ENCODE measurements around the gene FRMD6.

FRMD6 gene

GRCh38 chr14:51727526-51727925, 75.8 kb downstream of the FRMD6 start:
- no peak overlapping the region for H4K8ac ChIP-seq (ENCODE audit: low read depth, low read length)
- H2BK120ac ChIP-seq (ENCODE audit: low read depth, low read length) = no peak overlapping the region
- no peak overlapping the region for H3K4me2 ChIP-seq (ENCODE audit: low read length)
- no peaks in the 10 kb centered on the region for H3K79me2 ChIP-seq (ENCODE audit: control insufficient read depth, insufficient read depth, low read length)
- H3K27me3 ChIP-seq (ENCODE audit: insufficient read depth, low read length, poor library complexity) = no peaks in the 10 kb centered on the region
- DNase-seq = no peak
- H3K4me1 ChIP-seq (ENCODE audit: control insufficient read depth, low read depth, low read length) = no peaks in the 10 kb centered on the region
- no peak overlapping the region for H4K5ac ChIP-seq (ENCODE audit: low read length)
- H3K18ac ChIP-seq (ENCODE audit: low read length) = no peak overlapping the region
- WGBS (ENCODE audit: extremely low coverage, insufficient coverage, low lambda C conversion rate) = no CpG with 5 or more reads among the region's 5 CpGs
- no peak overlapping the region for H3K23ac ChIP-seq (ENCODE audit: low read length)
- no peak overlapping the region for H3K9ac ChIP-seq (ENCODE audit: low read length)
- no peak overlapping the region for H2BK15ac ChIP-seq (replicated peaks; ENCODE audit: low read depth)
- peaks cover 4% of the 10 kb centered on the region for H3K36me3 ChIP-seq (ENCODE audit: control insufficient read depth, insufficient read depth, low read length)
- H3K56ac ChIP-seq (ENCODE audit: low read length) = no peak overlapping the region
- H3K79me1 ChIP-seq (ENCODE audit: low read length) = no peaks in the 10 kb centered on the region
- H3K4ac ChIP-seq (ENCODE audit: low read depth, low read length) = no peak overlapping the region
- no peak overlapping the region for H2BK5ac ChIP-seq (ENCODE audit: low read length)
- H3K4me3 ChIP-seq (ENCODE audit: low read length) = no peak overlapping the region
- H2AK5ac ChIP-seq (ENCODE audit: low read length) = no peak overlapping the region
- no peak overlapping the region for H3K27ac ChIP-seq (ENCODE audit: low read depth, low read length)

- no peaks in the 10 kb centered on the region for H3K4me1 ChIP-seq (ENCODE audit: control insufficient read depth, low read depth, low read length)
- no peak overlapping the region for H4K5ac ChIP-seq (ENCODE audit: low read length)
- no peak overlapping the region for H4K8ac ChIP-seq (ENCODE audit: low read depth, low read length)
- H2BK120ac ChIP-seq (ENCODE audit: low read depth, low read length) = no peak overlapping the region
- no peaks in the 10 kb centered on the region for H3K79me2 ChIP-seq (ENCODE audit: control insufficient read depth, insufficient read depth, low read length)
- H3K4me2 ChIP-seq (ENCODE audit: low read length) = no peak overlapping the region
- H2BK15ac ChIP-seq (replicated peaks; ENCODE audit: low read depth) = no peak overlapping the region
- no peak overlapping the region for H2BK5ac ChIP-seq (ENCODE audit: low read length)
- no CpG with 5 or more reads among the region's 1 CpG for WGBS (ENCODE audit: extremely low coverage, insufficient coverage, low lambda C conversion rate)
- H3K36me3 ChIP-seq (ENCODE audit: control insufficient read depth, insufficient read depth, low read length) = peaks cover 2% of the 10 kb centered on the region
- no peak overlapping the region for H3K4ac ChIP-seq (ENCODE audit: low read depth, low read length)
- no peak overlapping the region for H3K23ac ChIP-seq (ENCODE audit: low read length)
- H3K4me3 ChIP-seq (ENCODE audit: low read length) = no peak overlapping the region
- H3K18ac ChIP-seq (ENCODE audit: low read length) = no peak overlapping the region
- H3K27ac ChIP-seq (ENCODE audit: low read depth, low read length) = no peak overlapping the region
- H3K56ac ChIP-seq (ENCODE audit: low read length) = no peak overlapping the region
- H3K79me1 ChIP-seq (ENCODE audit: low read length) = no peaks in the 10 kb centered on the region
- no peak for DNase-seq
- H3K9ac ChIP-seq (ENCODE audit: low read length) = no peak overlapping the region
- no peak overlapping the region for H2AK5ac ChIP-seq (ENCODE audit: low read length)
- no peaks in the 10 kb centered on the region for H3K27me3 ChIP-seq (ENCODE audit: insufficient read depth, low read length, poor library complexity)
Measured at GRCh38 chr14:51730098-51730497, 78.4 kb downstream of the FRMD6 start.

- H3K36me3 ChIP-seq (ENCODE audit: control insufficient read depth, insufficient read depth, low read length) = peaks cover 2% of the 10 kb centered on the region
- no peaks in the 10 kb centered on the region for H3K4me1 ChIP-seq (ENCODE audit: control insufficient read depth, low read depth, low read length)
- no peak overlapping the region for H3K9ac ChIP-seq (ENCODE audit: low read length)
- no peak overlapping the region for H3K4ac ChIP-seq (ENCODE audit: low read depth, low read length)
- no peak overlapping the region for H3K56ac ChIP-seq (ENCODE audit: low read length)
- WGBS (ENCODE audit: extremely low coverage, insufficient coverage, low lambda C conversion rate) = no CpG with 5 or more reads among the region's 2 CpGs
- no peak overlapping the region for H3K27ac ChIP-seq (ENCODE audit: low read depth, low read length)
- no peak overlapping the region for H3K23ac ChIP-seq (ENCODE audit: low read length)
- no peaks in the 10 kb centered on the region for H3K79me2 ChIP-seq (ENCODE audit: control insufficient read depth, insufficient read depth, low read length)
- H2BK120ac ChIP-seq (ENCODE audit: low read depth, low read length) = no peak overlapping the region
- DNase-seq = no peak
- H2BK15ac ChIP-seq (replicated peaks; ENCODE audit: low read depth) = no peak overlapping the region
- no peak overlapping the region for H4K8ac ChIP-seq (ENCODE audit: low read depth, low read length)
- no peak overlapping the region for H3K4me2 ChIP-seq (ENCODE audit: low read length)
- H3K4me3 ChIP-seq (ENCODE audit: low read length) = no peak overlapping the region
- no peak overlapping the region for H3K18ac ChIP-seq (ENCODE audit: low read length)
- H2AK5ac ChIP-seq (ENCODE audit: low read length) = no peak overlapping the region
- no peaks in the 10 kb centered on the region for H3K27me3 ChIP-seq (ENCODE audit: insufficient read depth, low read length, poor library complexity)
- H4K5ac ChIP-seq (ENCODE audit: low read length) = no peak overlapping the region
- no peaks in the 10 kb centered on the region for H3K79me1 ChIP-seq (ENCODE audit: low read length)
- no peak overlapping the region for H2BK5ac ChIP-seq (ENCODE audit: low read length)
Measured at GRCh38 chr14:51730684-51731083, 79.0 kb downstream of the FRMD6 start.

- DNase-seq = no peak
- no peak overlapping the region for H3K18ac ChIP-seq (ENCODE audit: low read length)
- H4K5ac ChIP-seq (ENCODE audit: low read length) = no peak overlapping the region
- H3K36me3 ChIP-seq (ENCODE audit: control insufficient read depth, insufficient read depth, low read length) = peaks cover 2% of the 10 kb centered on the region
- no peak overlapping the region for H2AK5ac ChIP-seq (ENCODE audit: low read length)
- no peak overlapping the region for H3K4me3 ChIP-seq (ENCODE audit: low read length)
- no peak overlapping the region for H3K4ac ChIP-seq (ENCODE audit: low read depth, low read length)
- H3K79me2 ChIP-seq (ENCODE audit: control insufficient read depth, insufficient read depth, low read length) = no peaks in the 10 kb centered on the region
- no peak overlapping the region for H2BK5ac ChIP-seq (ENCODE audit: low read length)
- no peak overlapping the region for H4K8ac ChIP-seq (ENCODE audit: low read depth, low read length)
- H3K79me1 ChIP-seq (ENCODE audit: low read length) = no peaks in the 10 kb centered on the region
- H3K27ac ChIP-seq (ENCODE audit: low read depth, low read length) = no peak overlapping the region
- H2BK15ac ChIP-seq (replicated peaks; ENCODE audit: low read depth) = no peak overlapping the region
- H3K9ac ChIP-seq (ENCODE audit: low read length) = no peak overlapping the region
- H3K23ac ChIP-seq (ENCODE audit: low read length) = no peak overlapping the region
- no CpG with 5 or more reads among the region's 4 CpGs for WGBS (ENCODE audit: extremely low coverage, insufficient coverage, low lambda C conversion rate)
- H2BK120ac ChIP-seq (ENCODE audit: low read depth, low read length) = no peak overlapping the region
- H3K56ac ChIP-seq (ENCODE audit: low read length) = no peak overlapping the region
- no peak overlapping the region for H3K4me2 ChIP-seq (ENCODE audit: low read length)
- no peaks in the 10 kb centered on the region for H3K27me3 ChIP-seq (ENCODE audit: insufficient read depth, low read length, poor library complexity)
- no peaks in the 10 kb centered on the region for H3K4me1 ChIP-seq (ENCODE audit: control insufficient read depth, low read depth, low read length)
Measured at GRCh38 chr14:51732494-51733112, 80.9 kb downstream of the FRMD6 start.

GRCh38 chr14:51733147-51733546, 81.4 kb downstream of the FRMD6 start:
- no peak overlapping the region for H3K9ac ChIP-seq (ENCODE audit: low read length)
- no peak overlapping the region for H4K5ac ChIP-seq (ENCODE audit: low read length)
- no peaks in the 10 kb centered on the region for H3K36me3 ChIP-seq (ENCODE audit: control insufficient read depth, insufficient read depth, low read length)
- WGBS (ENCODE audit: extremely low coverage, insufficient coverage, low lambda C conversion rate) = no CpG with 5 or more reads among the region's 1 CpG
- H3K4me1 ChIP-seq (ENCODE audit: control insufficient read depth, low read depth, low read length) = no peaks in the 10 kb centered on the region
- no peak overlapping the region for H3K4ac ChIP-seq (ENCODE audit: low read depth, low read length)
- H3K4me3 ChIP-seq (ENCODE audit: low read length) = no peak overlapping the region
- DNase-seq = no peak
- no peak overlapping the region for H2BK15ac ChIP-seq (replicated peaks; ENCODE audit: low read depth)
- H2BK120ac ChIP-seq (ENCODE audit: low read depth, low read length) = no peak overlapping the region
- no peaks in the 10 kb centered on the region for H3K79me1 ChIP-seq (ENCODE audit: low read length)
- H3K4me2 ChIP-seq (ENCODE audit: low read length) = no peak overlapping the region
- no peak overlapping the region for H3K56ac ChIP-seq (ENCODE audit: low read length)
- no peak overlapping the region for H4K8ac ChIP-seq (ENCODE audit: low read depth, low read length)
- H3K79me2 ChIP-seq (ENCODE audit: control insufficient read depth, insufficient read depth, low read length) = no peaks in the 10 kb centered on the region
- H2AK5ac ChIP-seq (ENCODE audit: low read length) = no peak overlapping the region
- no peak overlapping the region for H2BK5ac ChIP-seq (ENCODE audit: low read length)
- no peak overlapping the region for H3K18ac ChIP-seq (ENCODE audit: low read length)
- no peak overlapping the region for H3K27ac ChIP-seq (ENCODE audit: low read depth, low read length)
- no peaks in the 10 kb centered on the region for H3K27me3 ChIP-seq (ENCODE audit: insufficient read depth, low read length, poor library complexity)
- H3K23ac ChIP-seq (ENCODE audit: low read length) = no peak overlapping the region

GRCh38 chr14:51735851-51736250, 84.1 kb downstream of the FRMD6 start:
- DNase-seq = no peak
- Histone ChIP-seq H3K4me2 (ENCODE audit: low read length) (no peak overlapping the region), H3K36me3 (ENCODE audit: control insufficient read depth, insufficient read depth, low read length) (no peaks in the 10 kb centered on the region), H4K8ac (ENCODE audit: low read depth, low read length) (peak overlapping the region; percentile 13), H3K79me1 (ENCODE audit: low read length) (no peaks in the 10 kb centered on the region), H3K4me3 (ENCODE audit: low read length) (no peak overlapping the region), H2BK120ac (ENCODE audit: low read depth, low read length) (no peak overlapping the region), H3K27ac (ENCODE audit: low read depth, low read length) (no peak overlapping the region), H3K9ac (ENCODE audit: low read length) (no peak overlapping the region), H3K27me3 (ENCODE audit: insufficient read depth, low read length, poor library complexity) (no peaks in the 10 kb centered on the region), H3K56ac (ENCODE audit: low read length) (no peak overlapping the region), H2AK5ac (ENCODE audit: low read length) (no peak overlapping the region), H3K4me1 (ENCODE audit: control insufficient read depth, low read depth, low read length) (no peaks in the 10 kb centered on the region), H4K5ac (ENCODE audit: low read length) (no peak overlapping the region), H3K18ac (ENCODE audit: low read length) (no peak overlapping the region), H3K23ac (ENCODE audit: low read length) (no peak overlapping the region), H2BK5ac (ENCODE audit: low read length) (no peak overlapping the region), H3K79me2 (ENCODE audit: control insufficient read depth, insufficient read depth, low read length) (no peaks in the 10 kb centered on the region), H3K4ac (ENCODE audit: low read depth, low read length) (no peak overlapping the region), H2BK15ac (replicated peaks; ENCODE audit: low read depth) (no peak overlapping the region)
- no CpG with 5 or more reads among the region's 4 CpGs for WGBS (ENCODE audit: extremely low coverage, insufficient coverage, low lambda C conversion rate)
